ENCODE results near the gene PDZRN3.

The PDZRN3 gene

GRCh38 chr3:73559749-73560148 is 65.0 kb downstream of the PDZRN3 start:
- Histone ChIP-seq H3K9me3 (ENCODE audit: severe bottlenecking) (no peaks in the 10 kb centered on the region), H3K4me1 (ENCODE audit: insufficient read depth, poor library complexity, severe bottlenecking) (no peaks in the 10 kb centered on the region), H3K27ac (ENCODE audit: poor library complexity, severe bottlenecking) (no peak overlapping the region), H3K27me3 (ENCODE audit: insufficient read depth, poor library complexity, severe bottlenecking) (no peaks in the 10 kb centered on the region), H3K36me3 (ENCODE audit: low read depth) (no peaks in the 10 kb centered on the region), H3K4me3 (ENCODE audit: severe bottlenecking) (no peak overlapping the region)
- DNase-seq (ENCODE audit: low spot score) = no peak
- ATAC-seq (ENCODE audit: low read depth) = no peak
- TF ChIP-seq CTCF (IDR thresholded peaks at IDR 0.05; ENCODE audit: poor library complexity, severe bottlenecking) = no peak

GRCh38 chr3:73558727-73559075 is 66.0 kb downstream of the PDZRN3 start:
- no peaks in the 10 kb centered on the region for H3K27me3 ChIP-seq (ENCODE audit: insufficient read depth, poor library complexity, severe bottlenecking)

GRCh38 chr3:73557986-73558726 is 66.6 kb downstream of the PDZRN3 start:
- Histone ChIP-seq H3K27ac (ENCODE audit: poor library complexity, severe bottlenecking) (no peak overlapping the region), H3K9me3 (ENCODE audit: severe bottlenecking) (no peaks in the 10 kb centered on the region), H3K4me3 (ENCODE audit: severe bottlenecking) (no peak overlapping the region), H3K4me1 (ENCODE audit: insufficient read depth, poor library complexity, severe bottlenecking) (no peaks in the 10 kb centered on the region), H3K27me3 (ENCODE audit: insufficient read depth, poor library complexity, severe bottlenecking) (no peaks in the 10 kb centered on the region), H3K36me3 (ENCODE audit: low read depth) (no peaks in the 10 kb centered on the region)
- TF ChIP-seq CTCF (IDR thresholded peaks at IDR 0.05; ENCODE audit: poor library complexity, severe bottlenecking) = no peak
- no peak for DNase-seq (ENCODE audit: low spot score)
- ATAC-seq (ENCODE audit: low read depth) = no peak

More at GRCh38 chr3:73558727-73559075, 66.0 kb downstream of the PDZRN3 start:
- H3K4me3 ChIP-seq (ENCODE audit: severe bottlenecking) = no peak overlapping the region
- no peaks in the 10 kb centered on the region for H3K9me3 ChIP-seq (ENCODE audit: severe bottlenecking)
- no peak for DNase-seq (ENCODE audit: low spot score)
- no peaks in the 10 kb centered on the region for H3K4me1 ChIP-seq (ENCODE audit: insufficient read depth, poor library complexity, severe bottlenecking)
- H3K27ac ChIP-seq (ENCODE audit: poor library complexity, severe bottlenecking) = no peak overlapping the region
- no peak for ATAC-seq (ENCODE audit: low read depth)
- no peak for TF ChIP-seq CTCF (IDR thresholded peaks at IDR 0.05; ENCODE audit: poor library complexity, severe bottlenecking)
- no peaks in the 10 kb centered on the region for H3K36me3 ChIP-seq (ENCODE audit: low read depth)

GRCh38 chr3:73556520-73557372 is 68.0 kb downstream of the PDZRN3 start:
- Histone ChIP-seq H3K9me3 (ENCODE audit: severe bottlenecking) (no peaks in the 10 kb centered on the region), H3K36me3 (ENCODE audit: low read depth) (no peaks in the 10 kb centered on the region), H3K4me1 (ENCODE audit: insufficient read depth, poor library complexity, severe bottlenecking) (no peaks in the 10 kb centered on the region), H3K27me3 (ENCODE audit: insufficient read depth, poor library complexity, severe bottlenecking) (no peaks in the 10 kb centered on the region), H3K27ac (ENCODE audit: poor library complexity, severe bottlenecking) (no peak overlapping the region), H3K4me3 (ENCODE audit: severe bottlenecking) (no peak overlapping the region)
- no peak for TF ChIP-seq CTCF (IDR thresholded peaks at IDR 0.05; ENCODE audit: poor library complexity, severe bottlenecking)
- ATAC-seq (ENCODE audit: low read depth) = no peak
- DNase-seq (ENCODE audit: low spot score) = no peak
